HEK293 (cell line): ENCODE measurements around the gene CASZ1.

Source experiments
- GLIS1 ChIP-seq: fragments of 450-650 bp; formaldehyde crosslinking; IDR thresholded peaks from 2 replicates; pipeline ENCODE4 v1.5.1; 2016; ENCODE audit warnings: missing biosample characterization, missing genetic modification characterization
- HOXC10 ChIP-seq: sonication (generic); formaldehyde crosslinking; IDR thresholded peaks from 2 replicates; pipeline ENCODE4 v1.8.1; 2023; ENCODE audit warnings: mild to moderate bottlenecking, missing genetic modification reagents
- OSR2 ChIP-seq: fragments of 450-650 bp; formaldehyde crosslinking; IDR thresholded peaks from 2 replicates; pipeline ENCODE4 v1.5.1; 2016; ENCODE audit warnings: missing biosample characterization, missing genetic modification characterization
- YY2 ChIP-seq: fragments of 450-650 bp; formaldehyde crosslinking; IDR thresholded peaks from 2 replicates; pipeline ENCODE4 v1.5.1; 2016; ENCODE audit warnings: missing biosample characterization, missing genetic modification characterization
- ZBTB20 ChIP-seq: fragments of 450-650 bp; formaldehyde crosslinking; IDR thresholded peaks from 2 replicates; pipeline ENCODE4 v1.5.1; 2016; ENCODE audit warnings: missing biosample characterization, missing genetic modification characterization
- ZBTB48 ChIP-seq: fragments of 450-650 bp; formaldehyde crosslinking; IDR thresholded peaks from 2 replicates; pipeline ENCODE4 v1.5.1; 2016; ENCODE audit warnings: missing biosample characterization, missing genetic modification characterization
- ZFP3 ChIP-seq: fragments of 450-650 bp; formaldehyde crosslinking; IDR thresholded peaks from 2 replicates; pipeline ENCODE4 v1.5.1; 2016; ENCODE audit warnings: low read depth, missing biosample characterization, missing genetic modification characterization
- ZFP37 ChIP-seq: fragments of 450-650 bp; formaldehyde crosslinking; IDR thresholded peaks from 2 replicates; pipeline ENCODE4 v1.5.1; 2016; ENCODE audit warnings: missing biosample characterization, missing genetic modification characterization
- ZNF10 ChIP-seq: fragments of 450-650 bp; formaldehyde crosslinking; IDR thresholded peaks from 2 replicates; pipeline ENCODE4 v1.5.1; 2017; ENCODE audit warnings: missing biosample characterization, missing genetic modification characterization
- ZNF112 ChIP-seq: fragments of 450-650 bp; formaldehyde crosslinking; IDR thresholded peaks from 2 replicates; pipeline ENCODE4 v1.5.0; 2017; ENCODE audit warnings: missing biosample characterization, missing genetic modification characterization
- ZNF202 ChIP-seq: fragments of 450-650 bp; formaldehyde crosslinking; IDR thresholded peaks from 2 replicates; pipeline ENCODE4 v1.5.1; 2016; ENCODE audit warnings: missing biosample characterization, missing genetic modification characterization, borderline replicate concordance
- ZNF266 ChIP-seq: fragments of 450-650 bp; formaldehyde crosslinking; IDR thresholded peaks from 2 replicates; pipeline ENCODE4 v1.5.1; 2016; ENCODE audit warnings: missing biosample characterization, missing genetic modification characterization, low read depth
- ZNF311 ChIP-seq: fragments of 450-650 bp; formaldehyde crosslinking; IDR thresholded peaks from 2 replicates; pipeline ENCODE4 v1.5.1; 2017; ENCODE audit warnings: missing biosample characterization, missing genetic modification characterization, borderline replicate concordance
- ZNF433 ChIP-seq: fragments of 450-650 bp; formaldehyde crosslinking; IDR thresholded peaks from 2 replicates; pipeline ENCODE4 v1.5.1; 2016; ENCODE audit warnings: missing biosample characterization, missing genetic modification characterization, low read depth
- ZNF473 ChIP-seq: fragments of 450-650 bp; formaldehyde crosslinking; IDR thresholded peaks from 2 replicates; pipeline ENCODE4 v1.5.1; 2017; ENCODE audit warnings: missing biosample characterization, missing genetic modification characterization
- ZNF501 ChIP-seq: fragments of 450-650 bp; formaldehyde crosslinking; IDR thresholded peaks from 2 replicates; pipeline ENCODE4 v1.5.1; 2016; ENCODE audit warnings: missing biosample characterization, missing genetic modification characterization
- ZNF561 ChIP-seq: fragments of 450-650 bp; IDR thresholded peaks from 2 replicates; pipeline ENCODE4 v1.5.1; 2018; ENCODE audit warnings: missing biosample characterization, missing genetic modification characterization, borderline replicate concordance
- ZNF571 ChIP-seq: fragments of 450-650 bp; formaldehyde crosslinking; IDR thresholded peaks from 2 replicates; pipeline ENCODE4 v1.5.0; 2017; ENCODE audit warnings: missing biosample characterization, missing genetic modification characterization
- ZNF585B ChIP-seq: fragments of 450-650 bp; formaldehyde crosslinking; IDR thresholded peaks from 2 replicates; pipeline ENCODE4 v1.5.1; 2016; ENCODE audit warnings: missing biosample characterization, missing genetic modification characterization
- ZNF596 ChIP-seq: fragments of 450-650 bp; IDR thresholded peaks from 2 replicates; pipeline ENCODE4 v1.5.0; 2018; ENCODE audit warnings: missing biosample characterization, mild to moderate bottlenecking, missing genetic modification characterization, moderate library complexity
- ZNF621 ChIP-seq: fragments of 450-650 bp; formaldehyde crosslinking; IDR thresholded peaks from 2 replicates; pipeline ENCODE4 v1.5.1; 2017; ENCODE audit warnings: missing biosample characterization, missing genetic modification characterization
- ZNF701 ChIP-seq: fragments of 450-650 bp; formaldehyde crosslinking; IDR thresholded peaks from 2 replicates; pipeline ENCODE4 v1.5.1; 2016; ENCODE audit warnings: missing biosample characterization, missing genetic modification characterization
- ZNF768 ChIP-seq: fragments of 450-650 bp; formaldehyde crosslinking; IDR thresholded peaks from 2 replicates; pipeline ENCODE4 v1.5.1; 2018; ENCODE audit warnings: missing biosample characterization, mild to moderate bottlenecking, missing genetic modification characterization
- ZNF791 ChIP-seq: fragments of 450-650 bp; formaldehyde crosslinking; IDR thresholded peaks from 2 replicates; pipeline ENCODE4 v1.5.1; 2016; ENCODE audit warnings: missing biosample characterization, missing genetic modification characterization
- ZNF843 ChIP-seq: fragments of 450-650 bp; formaldehyde crosslinking; IDR thresholded peaks from 2 replicates; pipeline ENCODE4 v1.5.1; 2016; ENCODE audit warnings: missing biosample characterization, missing genetic modification characterization
- TF ChIP-seq, protein P1 (sequence below): fragments of 450-650 bp; formaldehyde crosslinking; IDR thresholded peaks from 2 replicates; pipeline ENCODE4 v1.5.1; 2016; ENCODE audit warnings: missing biosample characterization, missing genetic modification characterization
- TF ChIP-seq, protein P2 (sequence below): fragments of 450-650 bp; formaldehyde crosslinking; IDR thresholded peaks from 2 replicates; pipeline ENCODE4 v1.5.1; 2016; ENCODE audit warnings: missing biosample characterization, missing genetic modification characterization
- TF ChIP-seq, protein P3 (sequence below): fragments of 450-650 bp; formaldehyde crosslinking; IDR thresholded peaks from 2 replicates; pipeline ENCODE4 v1.5.1; 2016; ENCODE audit warnings: missing biosample characterization, missing genetic modification characterization, borderline replicate concordance
- TF ChIP-seq, protein P4 (sequence below): fragments of 450-650 bp; formaldehyde crosslinking; IDR thresholded peaks from 2 replicates; pipeline ENCODE4 v1.5.1; 2017; ENCODE audit warnings: missing biosample characterization, missing genetic modification characterization

The CASZ1 gene

DNA sequence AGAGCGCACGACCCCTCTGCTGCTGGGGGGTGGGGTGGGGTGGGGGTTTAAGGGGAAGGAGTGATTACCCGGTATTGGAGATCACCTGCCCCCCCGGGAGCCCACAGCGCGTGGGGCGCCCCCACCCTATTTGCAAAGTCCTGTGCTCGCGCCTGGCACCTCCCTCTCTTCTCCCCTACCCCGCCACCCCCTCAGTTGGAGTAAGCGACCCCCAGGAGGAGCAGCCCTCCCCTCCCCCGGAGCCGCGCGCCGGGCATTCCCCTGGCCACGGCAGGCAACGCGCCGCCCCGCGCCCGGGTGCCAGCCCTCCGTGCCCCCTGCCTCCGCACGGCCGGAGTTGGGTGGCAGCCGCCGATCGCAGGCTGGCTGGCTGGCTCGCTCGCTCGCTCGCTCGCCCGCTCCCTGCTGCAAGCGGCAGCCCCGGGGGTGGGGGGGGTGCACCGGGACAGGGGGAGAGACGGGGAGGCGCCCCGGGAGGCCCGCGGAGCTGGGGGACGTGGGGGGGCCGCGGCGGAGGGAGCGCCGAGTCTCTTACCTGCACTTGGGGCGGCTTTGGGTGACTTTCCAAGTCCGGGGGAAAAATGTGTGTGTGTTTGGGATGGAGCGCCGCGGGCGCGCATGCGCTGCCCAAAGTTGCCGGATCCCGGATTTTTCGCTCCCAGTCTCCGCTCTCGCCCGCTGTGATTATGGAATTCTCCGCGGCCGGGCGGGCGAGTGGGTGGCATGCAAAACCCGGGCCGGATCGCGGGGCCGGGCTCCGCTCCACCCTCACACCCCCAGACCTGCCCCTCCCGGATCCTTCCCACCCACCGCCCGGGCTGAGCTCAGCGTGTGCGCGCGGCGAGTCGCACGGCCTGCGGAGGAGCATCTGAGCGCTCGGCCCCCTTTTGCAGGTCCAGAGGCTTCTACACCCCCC, at the start of gene CASZ1 (continued):
- TF ChIP-seq ZNF701 (tag by site-specific recombination) (no peak), ZNF501 (peak; percentile 84), ZNF10 (no peak), GLIS1 (tag by site-specific recombination) (peak; percentile 92), HOXC10 (CRISPR knock-in tag) (no peak), ZBTB48 (peak; percentile 52), OSR2 (tag by site-specific recombination) (no peak), ZNF571 (tag by site-specific recombination) (no peak), ZNF585B (tag by site-specific recombination) (no peak), ZNF791 (no peak), YY2 (tag by site-specific recombination) (0 out of 2 replicates have a peak, but pooled peaks have one; percentile 64), ZNF473 (tag by site-specific recombination) (no peak), ZFP37 (peak; percentile 88; the same call in 1 of the 2 replicates), ZFP3 (tag by site-specific recombination) (no peak), ZNF561 (tag by site-specific recombination) (peak; percentile 63), ZNF596 (tag by site-specific recombination) (peak; percentile 73), ZNF433 (no peak), ZNF843 (tag by site-specific recombination) (peak; percentile 67; the same call in 1 of the 2 replicates), ZNF266 (tag by site-specific recombination) (no peak), ZNF311 (tag by site-specific recombination) (no peak), ZNF112 (no peak), ZNF621 (tag by site-specific recombination) (no peak), ZBTB20 (tag by site-specific recombination) (peak; percentile 43; the same call in 1 of the 2 replicates), ZNF202 (tag by site-specific recombination) (no peak), ZNF768 (tag by site-specific recombination) (no peak)
- TF ChIP-seq, protein P1, sequence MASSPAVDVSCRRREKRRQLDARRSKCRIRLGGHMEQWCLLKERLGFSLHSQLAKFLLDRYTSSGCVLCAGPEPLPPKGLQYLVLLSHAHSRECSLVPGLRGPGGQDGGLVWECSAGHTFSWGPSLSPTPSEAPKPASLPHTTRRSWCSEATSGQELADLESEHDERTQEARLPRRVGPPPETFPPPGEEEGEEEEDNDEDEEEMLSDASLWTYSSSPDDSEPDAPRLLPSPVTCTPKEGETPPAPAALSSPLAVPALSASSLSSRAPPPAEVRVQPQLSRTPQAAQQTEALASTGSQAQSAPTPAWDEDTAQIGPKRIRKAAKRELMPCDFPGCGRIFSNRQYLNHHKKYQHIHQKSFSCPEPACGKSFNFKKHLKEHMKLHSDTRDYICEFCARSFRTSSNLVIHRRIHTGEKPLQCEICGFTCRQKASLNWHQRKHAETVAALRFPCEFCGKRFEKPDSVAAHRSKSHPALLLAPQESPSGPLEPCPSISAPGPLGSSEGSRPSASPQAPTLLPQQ (tag by site-specific recombination), result peak; percentile 87
- TF ChIP-seq, protein P2, sequence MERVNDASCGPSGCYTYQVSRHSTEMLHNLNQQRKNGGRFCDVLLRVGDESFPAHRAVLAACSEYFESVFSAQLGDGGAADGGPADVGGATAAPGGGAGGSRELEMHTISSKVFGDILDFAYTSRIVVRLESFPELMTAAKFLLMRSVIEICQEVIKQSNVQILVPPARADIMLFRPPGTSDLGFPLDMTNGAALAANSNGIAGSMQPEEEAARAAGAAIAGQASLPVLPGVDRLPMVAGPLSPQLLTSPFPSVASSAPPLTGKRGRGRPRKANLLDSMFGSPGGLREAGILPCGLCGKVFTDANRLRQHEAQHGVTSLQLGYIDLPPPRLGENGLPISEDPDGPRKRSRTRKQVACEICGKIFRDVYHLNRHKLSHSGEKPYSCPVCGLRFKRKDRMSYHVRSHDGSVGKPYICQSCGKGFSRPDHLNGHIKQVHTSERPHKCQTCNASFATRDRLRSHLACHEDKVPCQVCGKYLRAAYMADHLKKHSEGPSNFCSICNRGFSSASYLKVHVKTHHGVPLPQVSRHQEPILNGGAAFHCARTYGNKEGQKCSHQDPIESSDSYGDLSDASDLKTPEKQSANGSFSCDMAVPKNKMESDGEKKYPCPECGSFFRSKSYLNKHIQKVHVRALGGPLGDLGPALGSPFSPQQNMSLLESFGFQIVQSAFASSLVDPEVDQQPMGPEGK (tag by site-specific recombination), result peak; percentile 97
- TF ChIP-seq, protein P3, sequence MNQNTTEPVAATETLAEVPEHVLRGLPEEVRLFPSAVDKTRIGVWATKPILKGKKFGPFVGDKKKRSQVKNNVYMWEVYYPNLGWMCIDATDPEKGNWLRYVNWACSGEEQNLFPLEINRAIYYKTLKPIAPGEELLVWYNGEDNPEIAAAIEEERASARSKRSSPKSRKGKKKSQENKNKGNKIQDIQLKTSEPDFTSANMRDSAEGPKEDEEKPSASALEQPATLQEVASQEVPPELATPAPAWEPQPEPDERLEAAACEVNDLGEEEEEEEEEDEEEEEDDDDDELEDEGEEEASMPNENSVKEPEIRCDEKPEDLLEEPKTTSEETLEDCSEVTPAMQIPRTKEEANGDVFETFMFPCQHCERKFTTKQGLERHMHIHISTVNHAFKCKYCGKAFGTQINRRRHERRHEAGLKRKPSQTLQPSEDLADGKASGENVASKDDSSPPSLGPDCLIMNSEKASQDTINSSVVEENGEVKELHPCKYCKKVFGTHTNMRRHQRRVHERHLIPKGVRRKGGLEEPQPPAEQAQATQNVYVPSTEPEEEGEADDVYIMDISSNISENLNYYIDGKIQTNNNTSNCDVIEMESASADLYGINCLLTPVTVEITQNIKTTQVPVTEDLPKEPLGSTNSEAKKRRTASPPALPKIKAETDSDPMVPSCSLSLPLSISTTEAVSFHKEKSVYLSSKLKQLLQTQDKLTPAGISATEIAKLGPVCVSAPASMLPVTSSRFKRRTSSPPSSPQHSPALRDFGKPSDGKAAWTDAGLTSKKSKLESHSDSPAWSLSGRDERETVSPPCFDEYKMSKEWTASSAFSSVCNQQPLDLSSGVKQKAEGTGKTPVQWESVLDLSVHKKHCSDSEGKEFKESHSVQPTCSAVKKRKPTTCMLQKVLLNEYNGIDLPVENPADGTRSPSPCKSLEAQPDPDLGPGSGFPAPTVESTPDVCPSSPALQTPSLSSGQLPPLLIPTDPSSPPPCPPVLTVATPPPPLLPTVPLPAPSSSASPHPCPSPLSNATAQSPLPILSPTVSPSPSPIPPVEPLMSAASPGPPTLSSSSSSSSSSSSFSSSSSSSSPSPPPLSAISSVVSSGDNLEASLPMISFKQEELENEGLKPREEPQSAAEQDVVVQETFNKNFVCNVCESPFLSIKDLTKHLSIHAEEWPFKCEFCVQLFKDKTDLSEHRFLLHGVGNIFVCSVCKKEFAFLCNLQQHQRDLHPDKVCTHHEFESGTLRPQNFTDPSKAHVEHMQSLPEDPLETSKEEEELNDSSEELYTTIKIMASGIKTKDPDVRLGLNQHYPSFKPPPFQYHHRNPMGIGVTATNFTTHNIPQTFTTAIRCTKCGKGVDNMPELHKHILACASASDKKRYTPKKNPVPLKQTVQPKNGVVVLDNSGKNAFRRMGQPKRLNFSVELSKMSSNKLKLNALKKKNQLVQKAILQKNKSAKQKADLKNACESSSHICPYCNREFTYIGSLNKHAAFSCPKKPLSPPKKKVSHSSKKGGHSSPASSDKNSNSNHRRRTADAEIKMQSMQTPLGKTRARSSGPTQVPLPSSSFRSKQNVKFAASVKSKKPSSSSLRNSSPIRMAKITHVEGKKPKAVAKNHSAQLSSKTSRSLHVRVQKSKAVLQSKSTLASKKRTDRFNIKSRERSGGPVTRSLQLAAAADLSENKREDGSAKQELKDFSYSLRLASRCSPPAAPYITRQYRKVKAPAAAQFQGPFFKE, result no peak
- TF ChIP-seq, protein P4, sequence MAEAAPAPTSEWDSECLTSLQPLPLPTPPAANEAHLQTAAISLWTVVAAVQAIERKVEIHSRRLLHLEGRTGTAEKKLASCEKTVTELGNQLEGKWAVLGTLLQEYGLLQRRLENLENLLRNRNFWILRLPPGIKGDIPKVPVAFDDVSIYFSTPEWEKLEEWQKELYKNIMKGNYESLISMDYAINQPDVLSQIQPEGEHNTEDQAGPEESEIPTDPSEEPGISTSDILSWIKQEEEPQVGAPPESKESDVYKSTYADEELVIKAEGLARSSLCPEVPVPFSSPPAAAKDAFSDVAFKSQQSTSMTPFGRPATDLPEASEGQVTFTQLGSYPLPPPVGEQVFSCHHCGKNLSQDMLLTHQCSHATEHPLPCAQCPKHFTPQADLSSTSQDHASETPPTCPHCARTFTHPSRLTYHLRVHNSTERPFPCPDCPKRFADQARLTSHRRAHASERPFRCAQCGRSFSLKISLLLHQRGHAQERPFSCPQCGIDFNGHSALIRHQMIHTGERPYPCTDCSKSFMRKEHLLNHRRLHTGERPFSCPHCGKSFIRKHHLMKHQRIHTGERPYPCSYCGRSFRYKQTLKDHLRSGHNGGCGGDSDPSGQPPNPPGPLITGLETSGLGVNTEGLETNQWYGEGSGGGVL (tag by site-specific recombination), result peak; percentile 91
